Uterus (tissue), 4 donors: ENCODE measurements around the gene GTSE1. TPM values are rescaled to one million over a fixed set of nuclear protein-coding genes. Genes with fewer than 3 reads are reported as not detected.

Experiments
- DNase-seq, 2 donors: peaks; one replicate each; pipeline ENCODE4 v3.0.0-alpha.2; 2019 to 2020
- H3K27ac ChIP-seq, 2 donors: fragments of 200-600 bp; sonication (generic); 1 replicate in 1 of 2; 2 replicates in 1 of 2; pipeline ENCODE4 v1.5.1; 2016 to 2018
- H3K27me3 ChIP-seq, 2 donors: fragments of 200-600 bp; sonication (generic); one replicate each; pipeline ENCODE4 v1.5.1; 2018 to 2019; ENCODE audit warnings: control low read depth in 1 of 2
- H3K36me3 ChIP-seq, 2 donors: fragments of 200-600 bp; sonication (generic); one replicate each; pipeline ENCODE4 v1.5.1; 2019; ENCODE audit warnings: control low read depth in 1 of 2
- H3K4me1 ChIP-seq, 2 donors: fragments of 200-600 bp; sonication (generic); one replicate each; pipeline ENCODE4 v1.5.1; 2018 to 2019; ENCODE audit warnings: control low read depth in 1 of 2
- H3K4me3 ChIP-seq, 2 donors: fragments of 200-600 bp; sonication (generic); 1 replicate in 1 of 2; 2 replicates in 1 of 2; pipeline ENCODE4 v1.5.1; 2018 to 2019; ENCODE audit warnings: mild to moderate bottlenecking in 1 of 2
- H3K9me3 ChIP-seq, 2 donors: fragments of 200-600 bp; sonication (generic); one replicate each; pipeline ENCODE4 v1.5.1; 2019; ENCODE audit warnings: control low read depth in 1 of 2
- CTCF ChIP-seq, 4 experiments: fragments of 200-600 bp in 2 of 4; fragments of 450-650 bp in 2 of 4; sonication (generic) in 2 of 4; IDR thresholded peaks; one replicate each; pipeline ENCODE4 v1.5.1; 2016 to 2019; ENCODE audit warnings: antibody characterized with exemption in 4 of 4, mild to moderate bottlenecking in 2 of 4, moderate library complexity in 1 of 4
- POLR2A ChIP-seq, 2 donors: fragments of 450-650 bp; IDR thresholded peaks; one replicate each; pipeline ENCODE4 v1.6.1; 2016; ENCODE audit warnings: antibody characterized with exemption in 2 of 2, mild to moderate bottlenecking in 1 of 2, moderate library complexity in 1 of 2
- intact Hi-C: fragments of 100-400 bp; cut with DNase I; formaldehyde crosslinking; loops from one replicate; pipeline ENCODE4 v1.15.1; 2023; ENCODE audit warnings: low total_unique reads
- total RNA-seq, 4 donors: library from RNA; depleted of rRNA in 3 of 4; stranded (reverse); fragments of >200 nt in 3 of 4; gene quantifications; one replicate each; pipeline versions ENCODE4 v1.1.0 to v1.2.4, GENCODE V29; 2014 to 2023
- donor health status: DM: yes; HTN: yes; CAD: no.

The GTSE1 gene
- total RNA-seq, 4 donors from 2014 or later: 0.21 to 6.9 TPM; not detected in 2

GRCh38 chr22:46360097-46360496 is 63.4 kb downstream of the GTSE1 start:
- Histone ChIP-seq H3K36me3 (no peaks in the 10 kb centered on the region), H3K27me3 (no peaks in the 10 kb centered on the region), H3K9me3 (no peaks in the 10 kb centered on the region), H3K4me3 (no peak overlapping the region), H3K27ac (no peak overlapping the region), H3K4me1 (no peaks in the 10 kb centered on the region)
- intact Hi-C loops: loop anchor here (10.0 kb wide), 1 partner anchor 185 kb away; no protein-coding TSS in a partner anchor
- DNase-seq: no peak
- TF ChIP-seq POLR2A (IDR thresholded peaks at IDR 0.05) (no peak), CTCF (IDR thresholded peaks at IDR 0.05) (no peak)

- TF ChIP-seq CTCF (IDR thresholded peaks at IDR 0.05): no peak
- TF ChIP-seq POLR2A (IDR thresholded peaks at IDR 0.05): no peak
- Histone ChIP-seq H3K9me3 (no peaks in the 10 kb centered on the region), H3K27ac (no peak overlapping the region), H3K36me3 (no peaks in the 10 kb centered on the region), H3K27me3 (no peaks in the 10 kb centered on the region), H3K4me3 (no peak overlapping the region), H3K4me1 (no peaks in the 10 kb centered on the region)
- DNase-seq: no peak
- intact Hi-C loops: loop anchor here (10.0 kb wide), 1 partner anchor 184 kb away; no protein-coding TSS in a partner anchor
These were observed 64.2 kb downstream of the GTSE1 start for GRCh38 chr22:46360891-46361290.

GRCh38 chr22:46361826-46362202 is 65.1 kb downstream of the GTSE1 start:
- no peak for TF ChIP-seq CTCF (IDR thresholded peaks at IDR 0.05)
- TF ChIP-seq POLR2A (IDR thresholded peaks at IDR 0.05): no peak
- H3K4me3 ChIP-seq: no peak overlapping the region
- no peak for DNase-seq
- H3K27me3 ChIP-seq: no peaks in the 10 kb centered on the region
- H3K9me3 ChIP-seq: no peaks in the 10 kb centered on the region
- intact Hi-C loops: loop anchor here (10.0 kb wide), 1 partner anchor 183 kb away; no protein-coding TSS in a partner anchor
- no peaks in the 10 kb centered on the region for H3K36me3 ChIP-seq
- H3K27ac ChIP-seq: no peak overlapping the region
- no peaks in the 10 kb centered on the region for H3K4me1 ChIP-seq

GRCh38 chr22:46362203-46362933 is 65.7 kb downstream of the GTSE1 start:
- no peak for DNase-seq
- Histone ChIP-seq H3K36me3 (no peaks in the 10 kb centered on the region), H3K27me3 (no peaks in the 10 kb centered on the region), H3K4me3 (no peak overlapping the region), H3K9me3 (no peaks in the 10 kb centered on the region), H3K27ac (no peak overlapping the region), H3K4me1 (no peaks in the 10 kb centered on the region)
- intact Hi-C loops: loop anchor here (10.0 kb wide), 1 partner anchor 182 kb away; no protein-coding TSS in a partner anchor
- no peak for TF ChIP-seq POLR2A (IDR thresholded peaks at IDR 0.05)
- no peak for TF ChIP-seq CTCF (IDR thresholded peaks at IDR 0.05)

DNA sequence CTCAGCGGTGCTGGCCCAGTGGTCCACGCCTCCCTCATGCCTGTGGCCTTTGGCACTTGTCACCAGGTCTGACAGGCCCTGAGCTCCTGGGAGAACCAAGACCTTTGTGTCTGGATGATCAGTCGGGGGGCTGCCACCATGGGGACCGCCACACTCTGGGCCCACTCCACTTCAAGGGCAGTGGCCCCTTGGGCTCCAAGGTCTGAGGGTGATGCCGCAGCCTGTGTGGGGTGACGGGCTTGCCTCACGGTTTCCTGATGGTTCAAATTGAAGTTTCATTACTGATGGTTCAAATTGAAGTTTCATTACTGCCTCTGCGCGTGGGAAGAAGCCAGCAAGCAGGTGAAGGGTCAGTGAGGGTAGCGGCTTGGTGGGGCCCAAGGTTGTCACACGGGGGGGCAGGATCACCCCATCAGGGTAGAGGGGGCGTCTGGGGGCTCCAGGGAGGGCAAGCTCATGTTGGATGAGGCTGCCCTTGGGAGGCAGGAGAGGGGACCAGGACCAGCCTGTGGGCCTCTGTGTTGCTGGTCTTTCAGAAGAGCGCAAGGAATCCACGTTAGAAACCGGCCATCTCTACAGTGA is 66.4 kb downstream of the GTSE1 start:
- Histone ChIP-seq H3K27ac (no peak overlapping the region), H3K9me3 (no peaks in the 10 kb centered on the region), H3K4me3 (no peak overlapping the region), H3K36me3 (no peaks in the 10 kb centered on the region), H3K4me1 (no peaks in the 10 kb centered on the region), H3K27me3 (no peaks in the 10 kb centered on the region)
- no peak for TF ChIP-seq POLR2A (IDR thresholded peaks at IDR 0.05)
- TF ChIP-seq CTCF (IDR thresholded peaks at IDR 0.05): no peak
- intact Hi-C loops: loop anchor here (10.0 kb wide), 1 partner anchor 182 kb away; no protein-coding TSS in a partner anchor
- no peak for DNase-seq
